HG03378 (cell line): ENCODE data around the gene ACTR3.
A peak's percentile ranks its signal among the peaks of the same experiment; 100 is the strongest.

Source experiments
- ATAC-seq: cut with Tn5 transposase; IDR thresholded peaks from one replicate; pipeline ENCODE4 v1.9.1; 2021; ENCODE audit warnings: mild to moderate bottlenecking, moderate library complexity; ENCODE audit not compliant: unreplicated experiment

Gene ACTR3

DNA sequence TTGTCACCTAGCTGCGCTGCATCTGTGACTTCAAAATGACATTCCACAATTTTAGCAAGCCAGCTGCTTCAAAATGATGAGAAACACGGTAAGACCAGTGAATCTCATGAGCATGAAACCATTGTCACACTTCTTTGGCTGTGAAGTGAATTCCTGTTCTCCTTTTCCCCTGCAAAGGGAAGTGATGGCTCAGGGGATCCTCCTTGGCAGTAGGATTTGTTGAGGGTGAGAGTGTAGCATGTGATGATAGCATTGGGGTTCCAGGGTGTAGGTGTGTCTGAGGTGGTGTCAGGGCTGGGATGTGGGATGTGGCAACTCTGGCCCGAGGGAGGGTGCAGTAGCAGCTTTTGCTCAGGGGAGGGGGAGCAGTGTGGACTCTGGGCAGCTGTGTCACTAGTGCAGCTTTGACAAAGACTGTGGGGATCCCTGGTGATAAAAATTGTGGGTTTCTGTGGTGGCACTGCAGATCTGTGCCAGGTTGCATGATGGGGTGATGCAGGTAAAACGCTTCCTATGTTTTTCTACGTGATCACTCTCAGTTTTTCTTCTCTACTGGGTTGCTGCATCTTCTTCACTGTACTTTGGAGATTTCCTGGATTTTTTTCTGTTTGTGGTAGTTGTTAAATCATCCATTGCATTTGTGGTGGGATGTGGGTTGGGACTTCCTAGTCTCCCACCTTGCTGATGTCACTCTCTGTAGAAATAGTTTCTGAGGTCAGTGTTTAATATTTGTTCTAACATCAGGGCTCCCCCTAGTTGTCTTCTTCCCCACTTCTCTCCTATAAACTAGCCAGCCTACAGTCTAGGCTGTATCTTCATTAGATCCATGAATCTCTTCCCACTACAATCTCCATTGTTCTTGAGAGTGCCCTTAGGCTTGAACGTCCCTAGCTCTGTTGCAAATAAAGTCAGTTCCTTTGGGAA lies 107.0 kb downstream of the ACTR3 start:
- ATAC-seq: no peak

- ATAC-seq: no peak
These were observed 111.3 kb downstream of the ACTR3 start for GRCh38 chr2:114001152-114001551.

DNA sequence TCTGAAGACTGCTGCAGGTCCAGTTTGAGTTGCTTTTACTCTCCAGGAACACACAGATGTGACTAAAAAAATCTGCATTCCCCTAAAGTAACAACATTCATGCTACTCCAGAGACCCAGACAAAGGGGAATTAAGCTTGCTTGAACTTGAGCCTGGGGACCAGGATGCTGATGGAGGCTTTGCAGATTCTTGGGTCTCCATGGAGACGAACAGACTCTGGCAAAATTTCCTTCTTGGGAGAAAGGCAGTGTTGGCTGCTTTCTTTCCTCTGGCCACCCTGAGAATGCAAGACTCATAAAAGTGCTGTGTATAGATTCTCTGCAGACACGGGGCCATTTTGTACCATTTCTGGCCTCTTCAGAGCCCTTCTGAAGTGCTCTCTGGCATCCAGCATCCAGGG lies 112.0 kb downstream of the ACTR3 start:
- no peak for ATAC-seq

GRCh38 chr2:114005110-114005783 lies 115.4 kb downstream of the ACTR3 start:
- peak; percentile 60 for ATAC-seq

GRCh38 chr2:114006460-114006859 lies 116.6 kb downstream of the ACTR3 start:
- ATAC-seq: no peak

DNA sequence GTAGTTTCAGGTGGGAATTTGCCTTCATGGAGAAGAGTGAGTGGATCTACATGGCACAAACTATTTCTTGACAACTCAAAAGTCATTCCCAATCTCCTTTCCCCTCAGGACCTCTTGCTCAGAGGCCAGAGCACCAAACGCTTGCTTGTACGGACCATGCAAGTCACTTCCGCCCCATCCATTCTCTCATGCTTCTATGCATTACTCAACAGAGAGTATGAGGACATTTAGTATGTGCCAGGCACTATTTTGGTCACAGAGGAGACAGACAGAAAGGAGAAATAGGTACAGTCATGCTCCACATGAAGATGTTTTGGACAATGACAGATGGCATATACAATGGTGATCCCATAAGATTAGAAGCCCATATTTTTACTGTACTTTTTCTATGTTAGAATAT lies 117.5 kb downstream of the ACTR3 start:
- ATAC-seq: no peak

DNA sequence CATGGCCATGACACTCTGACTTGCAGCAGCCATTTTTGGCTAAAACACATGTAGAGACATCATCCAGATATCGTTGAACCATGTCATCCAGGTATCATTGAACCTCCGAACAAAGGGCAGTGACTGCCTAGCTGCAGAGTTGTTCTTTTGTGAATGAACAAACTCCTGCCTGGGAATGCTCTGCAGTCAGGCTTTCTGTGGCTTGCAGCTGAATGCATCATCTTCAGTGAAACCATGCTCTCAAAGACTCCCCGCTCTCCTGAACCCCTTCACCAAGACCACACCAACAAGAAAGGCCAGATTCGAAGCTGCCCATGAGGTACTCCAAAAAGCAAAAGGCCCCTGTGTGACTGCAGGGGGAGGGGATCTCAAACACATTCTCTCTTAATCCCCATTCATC lies 118.8 kb downstream of the ACTR3 start:
- ATAC-seq: no peak

- no peak for ATAC-seq
These were observed 119.5 kb downstream of the ACTR3 start for GRCh38 chr2:114009205-114009944.

- no peak for ATAC-seq
These were observed 120.1 kb downstream of the ACTR3 start for GRCh38 chr2:114010001-114010400.

GRCh38 chr2:114011713-114012112 lies 121.8 kb downstream of the ACTR3 start:
- no peak for ATAC-seq
